GM10248 (cell line): Measurements from ENCODE around the gene XRCC5.

ENCODE experiments used
- CTCF ChIA-PET: fragments of 300-600 bp; sonication (Branson Sonifier 250); formaldehyde crosslinking; extraction: SDS; loops from one replicate; lab custom pipeline; 2021; ENCODE audit warnings: antibody characterized with exemption; lab: Yijun Ruan, JAX
- POLR2A ChIA-PET: fragments of 350-650 bp; sonication (Branson Sonifier 250); formaldehyde crosslinking; extraction: SDS; loops from one replicate; lab custom pipeline; 2020; ENCODE audit warnings: antibody characterized with exemption; lab: Yijun Ruan, JAX
- DNase-seq: peaks from one replicate; pipeline ENCODE4 v3.0.0; 2012; ENCODE audit errors: extremely low spot score
- CTCF ChIP-seq: IDR thresholded peaks from 2 replicates; pipeline ENCODE4 v1.5.1; 2012; ENCODE audit warnings: mild to moderate bottlenecking, low read depth; ENCODE audit errors: extremely low read depth, missing control alignments, control extremely low read depth

Gene XRCC5

GRCh38 chr2:216107760-216108159 lies 1.4 kb upstream of the XRCC5 start:
- TF ChIP-seq CTCF, result no peak
- CTCF ChIA-PET, result interaction anchor here (1.0 to 2.3 kb wide), 7 partner anchors 15 to 86 kb away, joined by 3 to 7 read pairs (median 3); no protein-coding TSS in a partner anchor
- POLR2A ChIA-PET, result interaction anchor here (0.7 kb wide), 1 partner anchor 529 kb away, joined by 5 read pairs; no protein-coding TSS in a partner anchor
- no peak for DNase-seq

- CTCF ChIA-PET, result interaction anchor here (1.0 to 5.4 kb wide), 9 partner anchors 16 to 296 kb away, joined by 3 to 32 read pairs (median 5); partner anchors contain the start of genes PECR and TMEM169
- TF ChIP-seq CTCF, result no peak
- POLR2A ChIA-PET, result interaction anchor here (1.0 kb wide), 1 partner anchor 91 kb away, joined by 4 read pairs; no protein-coding TSS in a partner anchor
- DNase-seq, result no peak
Observed at GRCh38 chr2:216108310-216108966, 710 bp upstream of the XRCC5 start.

GRCh38 chr2:216109962-216110614 lies 940 bp downstream of the XRCC5 start:
- CTCF ChIA-PET, result interaction anchor here (1.0 to 5.4 kb wide), 13 partner anchors 9 to 311 kb away, joined by 3 to 32 read pairs (median 6); partner anchors contain the start of genes PECR and TMEM169
- no peak for DNase-seq
- TF ChIP-seq CTCF, result peak; percentile 38
- POLR2A ChIA-PET, result no interaction called here

- POLR2A ChIA-PET, result interaction anchor here (1.0 kb wide), 1 partner anchor 27 kb away, joined by 3 read pairs; no protein-coding TSS in a partner anchor
- DNase-seq, result no peak
- CTCF ChIA-PET, result interaction anchor here (1.0 to 5.4 kb wide), 11 partner anchors 8 to 311 kb away, joined by 3 to 32 read pairs (median 6); no protein-coding TSS in a partner anchor
- TF ChIP-seq CTCF, result no peak
Observed at GRCh38 chr2:216110620-216111019, 1.5 kb downstream of the XRCC5 start.

GRCh38 chr2:216111122-216111521 lies 2.0 kb downstream of the XRCC5 start:
- no peak for DNase-seq
- no peak for TF ChIP-seq CTCF
- ChIA-PET POLR2A (interaction anchor here (1.0 kb wide), 1 partner anchor 26 kb away, joined by 3 read pairs; no protein-coding TSS in a partner anchor), CTCF (interaction anchor here (1.0 to 5.4 kb wide), 10 partner anchors 10 to 310 kb away, joined by 3 to 32 read pairs (median 6); no protein-coding TSS in a partner anchor)

GRCh38 chr2:216112926-216113325 lies 3.8 kb downstream of the XRCC5 start:
- no peak for TF ChIP-seq CTCF
- ChIA-PET CTCF (interaction anchor here (0.9 to 5.4 kb wide), 14 partner anchors 9 to 302 kb away, joined by 3 to 32 read pairs (median 4); no protein-coding TSS in a partner anchor), POLR2A (interaction anchor here (1.2 kb wide), 1 partner anchor 11 kb away, joined by 3 read pairs; no protein-coding TSS in a partner anchor)
- no peak for DNase-seq
